Parathyroid adenoma (tissue), 2 donors: ENCODE data around the gene CCDC187.

Experiments
- H2AFZ ChIP-seq: fragments of 300-600 bp; sonication (generic); one replicate; pipeline ENCODE4 v1.7.0; 2017; ENCODE audit warnings: antibody characterized with exemption, mild to moderate bottlenecking
- H3K27ac ChIP-seq: fragments of 300-600 bp; sonication (generic); one replicate; pipeline ENCODE4 v1.7.0; 2017
- H3K27me3 ChIP-seq: fragments of 300-600 bp; sonication (generic); one replicate; pipeline ENCODE4 v1.7.0; 2017; ENCODE audit warnings: low read length; ENCODE audit not compliant: control insufficient read depth, insufficient read depth
- H3K36me3 ChIP-seq: fragments of 300-600 bp; sonication (generic); one replicate; pipeline ENCODE4 v1.7.0; 2017; ENCODE audit warnings: low read length; ENCODE audit not compliant: control insufficient read depth, insufficient read depth
- H3K4me1 ChIP-seq: fragments of 300-600 bp; sonication (generic); one replicate; pipeline ENCODE4 v1.7.0; 2017; ENCODE audit warnings: control low read depth
- H3K4me2 ChIP-seq: fragments of 300-600 bp; sonication (generic); one replicate; pipeline ENCODE4 v1.7.0; 2017; ENCODE audit warnings: low read length
- H3K4me3 ChIP-seq: fragments of 300-600 bp; sonication (generic); one replicate; pipeline ENCODE4 v1.7.0; 2017; ENCODE audit warnings: low read depth, low read length
- H3K79me2 ChIP-seq: fragments of 300-600 bp; sonication (generic); one replicate; pipeline ENCODE4 v1.7.0; 2017; ENCODE audit warnings: control low read depth
- H3K9ac ChIP-seq: fragments of 300-600 bp; sonication (generic); one replicate; pipeline ENCODE4 v1.7.0; 2017; ENCODE audit warnings: mild to moderate bottlenecking
- H3K9me3 ChIP-seq: fragments of 300-600 bp; sonication (generic); one replicate; pipeline ENCODE4 v1.7.0; 2017; ENCODE audit warnings: low read length; ENCODE audit not compliant: control insufficient read depth
- TF ChIP-seq, protein P1 (sequence below): fragments of 300-600 bp; sonication (generic); IDR thresholded peaks from one replicate; pipeline ENCODE4 v1.7.0; 2017; ENCODE audit warnings: antibody characterized with exemption, mild to moderate bottlenecking
- donor health status: primary hyperparathyroidism.

The CCDC187 gene

GRCh38 chr9:136317695-136318094, 13.8 kb upstream of the CCDC187 start:
- no peak overlapping the region for H3K4me2 ChIP-seq
- TF ChIP-seq, protein P1, sequence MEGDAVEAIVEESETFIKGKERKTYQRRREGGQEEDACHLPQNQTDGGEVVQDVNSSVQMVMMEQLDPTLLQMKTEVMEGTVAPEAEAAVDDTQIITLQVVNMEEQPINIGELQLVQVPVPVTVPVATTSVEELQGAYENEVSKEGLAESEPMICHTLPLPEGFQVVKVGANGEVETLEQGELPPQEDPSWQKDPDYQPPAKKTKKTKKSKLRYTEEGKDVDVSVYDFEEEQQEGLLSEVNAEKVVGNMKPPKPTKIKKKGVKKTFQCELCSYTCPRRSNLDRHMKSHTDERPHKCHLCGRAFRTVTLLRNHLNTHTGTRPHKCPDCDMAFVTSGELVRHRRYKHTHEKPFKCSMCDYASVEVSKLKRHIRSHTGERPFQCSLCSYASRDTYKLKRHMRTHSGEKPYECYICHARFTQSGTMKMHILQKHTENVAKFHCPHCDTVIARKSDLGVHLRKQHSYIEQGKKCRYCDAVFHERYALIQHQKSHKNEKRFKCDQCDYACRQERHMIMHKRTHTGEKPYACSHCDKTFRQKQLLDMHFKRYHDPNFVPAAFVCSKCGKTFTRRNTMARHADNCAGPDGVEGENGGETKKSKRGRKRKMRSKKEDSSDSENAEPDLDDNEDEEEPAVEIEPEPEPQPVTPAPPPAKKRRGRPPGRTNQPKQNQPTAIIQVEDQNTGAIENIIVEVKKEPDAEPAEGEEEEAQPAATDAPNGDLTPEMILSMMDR: no peak
- no peaks in the 10 kb centered on the region for H3K4me1 ChIP-seq
- no peaks in the 10 kb centered on the region for H3K79me2 ChIP-seq
- H3K27me3 ChIP-seq: no peaks in the 10 kb centered on the region
- no peak overlapping the region for H3K27ac ChIP-seq
- H3K9ac ChIP-seq: no peak overlapping the region
- H2AFZ ChIP-seq: no peak overlapping the region
- no peaks in the 10 kb centered on the region for H3K9me3 ChIP-seq
- H3K36me3 ChIP-seq: no peaks in the 10 kb centered on the region
- H3K4me3 ChIP-seq: no peak overlapping the region

DNA sequence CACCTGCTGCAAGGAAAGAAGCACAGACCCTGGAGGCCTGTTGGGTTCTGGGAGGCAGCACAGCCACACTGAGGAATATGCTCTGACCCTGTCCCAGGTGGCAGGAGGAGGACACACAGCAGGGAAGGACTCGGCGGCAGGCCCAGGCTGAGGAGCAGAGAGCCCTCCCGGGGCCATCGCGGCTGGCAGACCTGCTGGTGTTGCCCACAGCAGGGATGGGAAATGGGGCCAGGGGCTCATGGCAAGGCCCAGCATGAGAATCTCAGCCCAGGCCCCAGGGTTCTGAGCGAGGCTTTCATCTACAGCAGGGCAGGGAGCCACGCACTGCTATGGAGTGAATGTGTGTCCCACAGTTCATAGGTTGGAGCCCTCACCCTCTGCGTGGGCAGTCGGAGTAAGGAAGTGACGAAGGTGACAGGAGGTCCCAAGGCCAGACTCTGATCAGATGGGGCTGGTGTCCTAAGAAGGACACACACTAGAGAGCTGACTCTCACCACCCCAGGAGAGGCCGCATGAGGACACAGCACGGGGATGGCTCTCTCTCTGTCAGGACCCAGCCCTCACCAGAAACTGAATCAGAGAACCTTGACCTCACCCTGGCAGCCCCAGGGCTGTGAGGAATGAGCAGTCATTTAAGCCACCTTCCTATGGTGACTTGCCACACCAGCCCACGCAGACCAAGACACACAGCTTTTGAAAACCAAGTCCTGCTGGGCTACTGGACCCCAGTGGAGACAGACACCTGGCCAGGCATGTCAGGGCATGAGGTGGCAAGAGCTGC, 13.2 kb upstream of the CCDC187 start:
- Histone ChIP-seq H2AFZ (no peak overlapping the region), H3K4me2 (no peak overlapping the region), H3K4me3 (no peak overlapping the region), H3K79me2 (no peaks in the 10 kb centered on the region), H3K9me3 (no peaks in the 10 kb centered on the region), H3K27ac (no peak overlapping the region), H3K9ac (no peak overlapping the region), H3K27me3 (no peaks in the 10 kb centered on the region), H3K4me1 (no peaks in the 10 kb centered on the region), H3K36me3 (no peaks in the 10 kb centered on the region)
- TF ChIP-seq, protein P1: no peak

GRCh38 chr9:136316271-136316751, 12.4 kb upstream of the CCDC187 start:
- H3K4me2 ChIP-seq: no peak overlapping the region
- no peak overlapping the region for H3K9ac ChIP-seq
- no peaks in the 10 kb centered on the region for H3K9me3 ChIP-seq
- no peaks in the 10 kb centered on the region for H3K4me1 ChIP-seq
- no peak overlapping the region for H3K4me3 ChIP-seq
- no peak overlapping the region for H3K27ac ChIP-seq
- H3K36me3 ChIP-seq: no peaks in the 10 kb centered on the region
- no peaks in the 10 kb centered on the region for H3K79me2 ChIP-seq
- TF ChIP-seq, protein P1: no peak
- H3K27me3 ChIP-seq: no peaks in the 10 kb centered on the region
- no peak overlapping the region for H2AFZ ChIP-seq

DNA sequence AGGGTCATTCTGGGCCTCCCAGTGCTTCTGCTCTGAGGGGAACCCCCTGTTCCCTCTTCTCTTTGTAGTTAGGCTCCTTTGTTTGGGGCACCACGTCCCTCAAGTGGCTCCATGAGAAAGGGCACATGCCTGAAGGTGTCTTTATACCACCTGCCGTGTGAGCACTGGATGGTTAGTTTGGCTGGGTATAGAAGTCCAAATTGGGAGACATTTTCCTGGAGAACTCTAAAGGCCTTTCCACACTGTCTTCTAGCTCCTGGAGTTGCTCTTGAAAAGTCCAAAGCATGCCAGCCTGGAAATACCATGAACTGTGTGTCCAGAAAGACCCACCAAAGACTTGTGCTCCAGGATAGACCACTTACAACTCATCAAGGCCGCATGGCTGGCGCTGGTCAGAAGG, 11.1 kb upstream of the CCDC187 start:
- TF ChIP-seq, protein P1: no peak
- Histone ChIP-seq H3K4me1 (no peaks in the 10 kb centered on the region), H3K4me2 (no peak overlapping the region), H3K79me2 (no peaks in the 10 kb centered on the region), H3K27me3 (no peaks in the 10 kb centered on the region), H3K36me3 (no peaks in the 10 kb centered on the region), H3K9me3 (no peaks in the 10 kb centered on the region), H2AFZ (no peak overlapping the region), H3K4me3 (no peak overlapping the region), H3K9ac (no peak overlapping the region), H3K27ac (no peak overlapping the region)

GRCh38 chr9:136314056-136314416, 10.1 kb upstream of the CCDC187 start:
- Histone ChIP-seq H3K9me3 (no peaks in the 10 kb centered on the region), H3K4me2 (no peak overlapping the region), H2AFZ (no peak overlapping the region), H3K4me1 (no peaks in the 10 kb centered on the region), H3K27me3 (no peaks in the 10 kb centered on the region), H3K9ac (no peak overlapping the region), H3K79me2 (no peaks in the 10 kb centered on the region), H3K36me3 (no peaks in the 10 kb centered on the region), H3K4me3 (no peak overlapping the region), H3K27ac (no peak overlapping the region)
- TF ChIP-seq, protein P1: no peak
